ENCODE data around the gene FBXO15. TPM values are rescaled to one million over a fixed set of nuclear protein-coding genes. Genes with fewer than 3 reads are reported as not detected.

Gene FBXO15
- total RNA-seq, 1 experiment from 2014 or later, result 0.39 TPM

DNA sequence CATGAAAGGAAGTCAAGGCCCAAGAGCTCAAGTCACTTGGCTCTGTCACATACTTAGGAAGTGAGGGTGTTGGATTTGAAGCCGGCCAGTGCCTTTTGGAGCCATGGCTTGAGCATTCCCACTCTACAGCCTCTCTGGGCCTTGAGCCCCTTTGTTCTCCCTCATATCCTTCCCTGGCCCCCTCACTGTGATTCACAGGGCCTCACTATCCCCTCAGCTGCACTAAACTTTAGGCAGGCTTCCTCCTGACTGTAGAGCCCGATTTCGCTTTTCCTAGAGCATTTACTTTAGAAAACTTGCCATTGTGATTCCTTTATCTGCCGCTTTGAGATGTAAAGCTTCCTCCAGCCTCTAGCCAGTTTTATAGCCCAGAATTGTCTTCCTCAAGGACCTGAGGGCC, 107.6 kb downstream of the FBXO15 start:
- Histone ChIP-seq H3K27ac (ENCODE audit: insufficient read length, low read depth, low read length) (no peak overlapping the region), H4K5ac (ENCODE audit: insufficient read length, low read depth, low read length) (no peak overlapping the region), H3K9me3 (ENCODE audit: control insufficient read depth, low read depth, low read length) (no peaks in the 10 kb centered on the region), H2BK20ac (ENCODE audit: low read depth, low read length, poor library complexity, severe bottlenecking) (no peak overlapping the region), H3K4ac (ENCODE audit: low read depth, low read length) (no peak overlapping the region), H3K14ac (ENCODE audit: insufficient read depth, low read length) (no peak overlapping the region), H3K9ac (ENCODE audit: extremely low read depth, insufficient read length, low read length) (no peak overlapping the region), H3K79me2 (ENCODE audit: insufficient read depth, low read length) (no peaks in the 10 kb centered on the region), H2AK5ac (ENCODE audit: insufficient read length, low read length) (no peak overlapping the region), H3K23ac (ENCODE audit: insufficient read length, low read depth, low read length) (no peak overlapping the region), H3K23me2 (ENCODE audit: insufficient read length, low read depth, low read length, poor library complexity, severe bottlenecking) (no peaks in the 10 kb centered on the region), H4K20me1 (ENCODE audit: control insufficient read depth, insufficient read depth, insufficient read length) (no peaks in the 10 kb centered on the region), H2BK15ac (ENCODE audit: low read depth, low read length) (no peak overlapping the region), H3T11ph (ENCODE audit: low read length) (no peak overlapping the region), H3K4me1 (ENCODE audit: insufficient read depth, low read length) (no peaks in the 10 kb centered on the region; the same call in 1 of the 2 replicates), H4K91ac (ENCODE audit: insufficient read length, low read depth, low read length) (no peak overlapping the region), H3K56ac (ENCODE audit: insufficient read length, low read depth, low read length) (no peak overlapping the region), H2BK12ac (ENCODE audit: insufficient read length, low read depth, low read length) (no peak overlapping the region), H2BK5ac (ENCODE audit: insufficient read length, low read length) (no peak overlapping the region), H4K8ac (replicated peaks; ENCODE audit: insufficient read length, low read depth, low read length) (no peak overlapping the region), H3K18ac (ENCODE audit: insufficient read length, low read depth, low read length) (no peak overlapping the region), H3K4me2 (ENCODE audit: insufficient read depth, insufficient read length, low read length) (no peak overlapping the region), H3K27me3 (ENCODE audit: insufficient read depth, low read length) (no peaks in the 10 kb centered on the region), H3K79me1 (ENCODE audit: insufficient read depth, low read depth, low read length, poor library complexity, severe bottlenecking) (no peaks in the 10 kb centered on the region), H2AFZ (ENCODE audit: low read length) (no peak overlapping the region), H2BK120ac (ENCODE audit: low read depth, low read length, poor library complexity, severe bottlenecking) (no peak overlapping the region)
- DNase-seq, result no peak
- TF ChIP-seq, protein P1, sequence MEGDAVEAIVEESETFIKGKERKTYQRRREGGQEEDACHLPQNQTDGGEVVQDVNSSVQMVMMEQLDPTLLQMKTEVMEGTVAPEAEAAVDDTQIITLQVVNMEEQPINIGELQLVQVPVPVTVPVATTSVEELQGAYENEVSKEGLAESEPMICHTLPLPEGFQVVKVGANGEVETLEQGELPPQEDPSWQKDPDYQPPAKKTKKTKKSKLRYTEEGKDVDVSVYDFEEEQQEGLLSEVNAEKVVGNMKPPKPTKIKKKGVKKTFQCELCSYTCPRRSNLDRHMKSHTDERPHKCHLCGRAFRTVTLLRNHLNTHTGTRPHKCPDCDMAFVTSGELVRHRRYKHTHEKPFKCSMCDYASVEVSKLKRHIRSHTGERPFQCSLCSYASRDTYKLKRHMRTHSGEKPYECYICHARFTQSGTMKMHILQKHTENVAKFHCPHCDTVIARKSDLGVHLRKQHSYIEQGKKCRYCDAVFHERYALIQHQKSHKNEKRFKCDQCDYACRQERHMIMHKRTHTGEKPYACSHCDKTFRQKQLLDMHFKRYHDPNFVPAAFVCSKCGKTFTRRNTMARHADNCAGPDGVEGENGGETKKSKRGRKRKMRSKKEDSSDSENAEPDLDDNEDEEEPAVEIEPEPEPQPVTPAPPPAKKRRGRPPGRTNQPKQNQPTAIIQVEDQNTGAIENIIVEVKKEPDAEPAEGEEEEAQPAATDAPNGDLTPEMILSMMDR (conservative IDR thresholded peaks at IDR 0.05), result no peak
- peaks cover 0 to 7% of the 10 kb centered on the region in 2 experiments; a peak in 1 of 4 replicates for H3K4me1 Mint-ChIP-seq
- H3K4me3 Mint-ChIP-seq, result no peak overlapping the region
- no peaks in the 10 kb centered on the region; the same call in 1 of the 2 replicates for H3K27me3 Mint-ChIP-seq (ENCODE audit: low read depth)
- H3K27ac Mint-ChIP-seq, result no peak overlapping the region
- peaks cover 2 to 4% of the 10 kb centered on the region in 2 experiments for H3K9me3 Mint-ChIP-seq
- no CpG with 5 or more reads among the region's 4 CpGs for WGBS (ENCODE audit: extremely low coverage, insufficient read length, low lambda C conversion rate)
- H3K36me3 Mint-ChIP-seq (ENCODE audit: insufficient read depth in 1 of 3, low read depth in 3 of 3), result peaks cover 0 to 2% (median under 1%) of the 10 kb centered on the region in 3 experiments; a peak in 2 of 7 replicates

Data from H9 (cell line).